Astrocyte of the spinal cord (primary cell): ENCODE measurements around the gene JMY.
A peak's percentile ranks its signal among the peaks of the same experiment; 100 is the strongest.

Experiments
- DNase-seq: peaks from one replicate; pipeline ENCODE4 v3.0.0; 2011; ENCODE audit warnings: low read depth, low spot score
- H3K4me3 ChIP-seq: 2 replicates; pipeline ENCODE4 v1.5.1; 2011; ENCODE audit warnings: low read depth, mild to moderate bottlenecking, low read length, moderate library complexity
- in situ Hi-C: cut with HindIII; loops from 2 replicates; pipeline ENCODE4 v1.10.0; 2017; ENCODE audit warnings: low sequenced_read_pairs
- TF ChIP-seq, protein P1 (sequence below): IDR thresholded peaks from 2 replicates; pipeline ENCODE4 v1.5.1; 2012; ENCODE audit warnings: low read depth, mild to moderate bottlenecking, low read length, inconsistent platforms

Gene JMY

DNA sequence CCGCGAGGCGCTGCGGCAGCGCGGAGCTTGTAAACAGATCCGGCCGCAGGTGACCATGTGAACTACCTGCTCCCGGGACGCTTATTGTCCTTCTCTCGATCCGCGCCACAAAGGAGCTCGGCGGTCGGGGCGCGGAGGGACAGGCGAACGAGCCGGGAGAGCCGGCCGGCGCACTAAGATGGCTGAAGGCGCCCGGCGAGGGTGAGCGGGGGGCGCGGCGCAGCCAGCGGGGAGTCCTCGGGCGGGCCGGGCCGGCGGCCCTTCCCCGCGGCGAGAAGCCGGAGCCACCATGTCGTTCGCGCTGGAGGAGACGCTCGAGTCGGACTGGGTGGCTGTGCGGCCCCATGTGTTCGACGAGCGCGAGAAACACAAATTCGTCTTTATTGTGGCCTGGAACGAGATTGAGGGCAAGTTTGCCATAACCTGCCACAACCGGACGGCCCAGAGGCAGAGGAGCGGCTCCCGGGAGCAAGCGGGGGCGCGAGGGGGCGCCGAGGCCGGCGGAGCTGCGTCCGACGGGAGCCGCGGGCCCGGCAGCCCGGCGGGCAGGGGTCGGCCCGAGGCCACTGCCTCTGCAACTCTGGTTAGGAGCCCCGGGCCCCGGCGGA lies 535 bp downstream of the JMY start:
- DNase-seq: peak; percentile 6
- TF ChIP-seq, protein P1, sequence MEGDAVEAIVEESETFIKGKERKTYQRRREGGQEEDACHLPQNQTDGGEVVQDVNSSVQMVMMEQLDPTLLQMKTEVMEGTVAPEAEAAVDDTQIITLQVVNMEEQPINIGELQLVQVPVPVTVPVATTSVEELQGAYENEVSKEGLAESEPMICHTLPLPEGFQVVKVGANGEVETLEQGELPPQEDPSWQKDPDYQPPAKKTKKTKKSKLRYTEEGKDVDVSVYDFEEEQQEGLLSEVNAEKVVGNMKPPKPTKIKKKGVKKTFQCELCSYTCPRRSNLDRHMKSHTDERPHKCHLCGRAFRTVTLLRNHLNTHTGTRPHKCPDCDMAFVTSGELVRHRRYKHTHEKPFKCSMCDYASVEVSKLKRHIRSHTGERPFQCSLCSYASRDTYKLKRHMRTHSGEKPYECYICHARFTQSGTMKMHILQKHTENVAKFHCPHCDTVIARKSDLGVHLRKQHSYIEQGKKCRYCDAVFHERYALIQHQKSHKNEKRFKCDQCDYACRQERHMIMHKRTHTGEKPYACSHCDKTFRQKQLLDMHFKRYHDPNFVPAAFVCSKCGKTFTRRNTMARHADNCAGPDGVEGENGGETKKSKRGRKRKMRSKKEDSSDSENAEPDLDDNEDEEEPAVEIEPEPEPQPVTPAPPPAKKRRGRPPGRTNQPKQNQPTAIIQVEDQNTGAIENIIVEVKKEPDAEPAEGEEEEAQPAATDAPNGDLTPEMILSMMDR: no peak
- H3K4me3 ChIP-seq: peak overlapping the region; percentile 81
- in situ Hi-C loops: no loop called here

DNA sequence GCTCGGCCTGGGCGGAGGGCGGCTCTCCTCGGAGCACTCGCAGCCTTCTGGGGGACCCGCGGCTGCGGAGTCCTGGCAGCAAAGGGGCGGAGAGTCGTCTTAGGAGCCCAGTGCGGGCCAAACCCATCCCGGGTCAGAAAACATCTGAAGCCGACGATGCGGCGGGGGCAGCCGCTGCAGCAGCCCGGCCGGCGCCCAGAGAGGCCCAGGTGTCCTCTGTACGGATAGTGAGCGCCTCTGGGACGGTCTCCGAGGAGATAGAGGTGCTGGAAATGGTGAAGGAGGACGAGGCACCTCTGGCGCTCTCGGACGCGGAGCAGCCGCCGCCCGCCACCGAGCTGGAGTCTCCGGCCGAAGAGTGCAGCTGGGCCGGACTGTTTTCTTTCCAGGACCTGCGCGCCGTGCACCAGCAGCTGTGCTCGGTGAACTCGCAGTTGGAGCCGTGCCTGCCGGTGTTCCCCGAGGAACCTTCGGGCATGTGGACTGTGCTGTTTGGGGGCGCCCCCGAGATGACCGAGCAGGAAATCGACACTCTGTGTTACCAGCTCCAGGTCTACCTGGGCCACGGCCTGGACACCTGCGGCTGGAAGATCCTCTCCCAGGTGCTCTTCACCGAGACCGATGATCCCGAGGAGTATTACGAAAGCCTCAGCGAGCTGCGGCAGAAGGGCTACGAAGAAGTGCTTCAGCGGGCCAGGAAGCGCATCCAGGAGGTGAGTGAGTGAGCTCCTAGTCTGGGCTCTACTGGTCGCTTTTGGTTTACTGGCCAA lies 1.2 kb downstream of the JMY start:
- H3K4me3 ChIP-seq: peak overlapping the region; percentile 81
- in situ Hi-C loops: no loop called here
- peak; percentile 26 for DNase-seq

DNA sequence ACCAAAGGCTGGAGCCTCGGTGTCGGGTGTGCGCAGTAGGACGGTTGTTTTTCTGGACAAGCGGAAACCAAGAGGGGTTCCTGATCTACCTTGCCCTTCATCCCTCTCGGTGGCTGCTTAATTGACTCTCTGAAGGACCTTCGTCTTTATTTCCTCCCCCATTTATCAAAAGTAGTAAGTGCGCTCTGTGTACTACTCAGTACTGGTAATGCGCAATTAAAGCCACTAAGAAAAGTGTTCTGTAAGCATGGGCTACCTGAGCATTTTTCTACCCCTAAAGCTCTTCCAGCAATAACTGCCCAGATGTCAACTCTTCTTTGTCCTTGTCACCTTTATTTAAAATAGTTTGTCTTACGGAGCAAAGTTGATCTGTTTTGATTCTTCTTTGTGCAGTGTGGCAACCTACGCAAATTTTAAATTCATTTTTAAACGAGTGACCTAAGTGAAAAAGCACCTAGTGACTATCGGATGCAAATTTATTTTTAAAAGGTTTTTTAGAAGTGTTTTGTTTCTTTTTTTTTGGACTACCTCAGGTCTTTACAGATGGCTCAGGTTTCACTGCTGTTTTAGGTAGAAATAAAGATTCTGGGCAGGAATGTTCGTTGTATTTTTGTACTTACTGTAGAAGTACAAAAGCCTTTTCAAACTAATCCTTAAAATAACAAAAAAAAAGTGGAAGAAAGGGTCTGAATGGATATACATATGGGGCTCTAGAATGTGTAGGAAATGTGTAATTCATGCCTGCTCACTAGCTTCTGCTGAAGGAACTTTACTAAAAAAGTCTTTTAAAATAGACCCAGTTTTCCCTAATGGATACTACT lies 2.0 kb downstream of the JMY start:
- DNase-seq: peak; percentile 39
- TF ChIP-seq, protein P1: no peak
- in situ Hi-C loops: no loop called here
- peak overlapping the region; percentile 81 for H3K4me3 ChIP-seq

More for the DNA sequence above, 1.2 kb downstream of the JMY start:
- TF ChIP-seq, protein P1: no peak

DNA sequence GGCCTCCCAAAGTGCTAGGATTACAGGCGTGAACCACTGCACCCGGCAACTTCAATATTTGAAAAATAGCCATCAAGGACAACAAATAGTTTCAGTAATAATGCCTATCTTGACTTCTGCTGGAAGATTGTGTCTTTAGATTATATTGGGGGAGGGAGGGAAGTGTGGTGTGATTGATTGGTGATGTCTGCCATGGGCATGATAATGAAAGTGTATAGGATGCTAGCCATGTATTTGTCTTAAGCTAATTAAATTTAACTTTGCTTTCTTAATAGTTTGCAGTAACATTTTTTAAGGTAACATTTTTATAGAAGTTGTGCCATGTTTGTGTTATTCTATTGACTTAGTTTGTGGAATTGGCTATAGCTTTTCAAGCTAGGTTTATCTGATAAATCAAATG lies 4.6 kb downstream of the JMY start:
- TF ChIP-seq, protein P1: no peak
- in situ Hi-C loops: no loop called here
- DNase-seq: no peak
- H3K4me3 ChIP-seq: no peak overlapping the region

DNA sequence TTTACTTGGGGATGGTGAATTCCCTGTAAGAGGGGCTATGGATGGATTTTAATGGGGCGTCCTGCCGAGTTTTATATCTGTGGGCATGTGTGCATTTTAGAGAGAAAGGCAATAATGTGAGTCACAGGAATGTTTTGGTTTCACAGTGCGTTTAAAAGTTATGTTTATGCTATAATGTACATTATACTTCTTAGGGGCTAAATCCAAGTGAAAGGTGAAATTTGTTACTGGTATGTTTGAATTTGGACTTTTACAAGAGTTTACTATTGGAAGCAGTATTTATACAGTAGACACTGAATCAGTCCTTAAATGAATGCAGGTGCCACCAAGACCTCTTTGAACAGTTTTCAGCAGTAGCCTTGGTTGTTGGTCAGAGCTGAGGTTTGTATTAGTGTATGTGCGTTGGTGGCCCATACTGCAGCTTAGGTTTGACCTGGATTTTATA lies 5.6 kb downstream of the JMY start:
- TF ChIP-seq, protein P1: no peak
- in situ Hi-C loops: no loop called here
- H3K4me3 ChIP-seq: no peak overlapping the region
- peak; percentile 45 for DNase-seq

DNA sequence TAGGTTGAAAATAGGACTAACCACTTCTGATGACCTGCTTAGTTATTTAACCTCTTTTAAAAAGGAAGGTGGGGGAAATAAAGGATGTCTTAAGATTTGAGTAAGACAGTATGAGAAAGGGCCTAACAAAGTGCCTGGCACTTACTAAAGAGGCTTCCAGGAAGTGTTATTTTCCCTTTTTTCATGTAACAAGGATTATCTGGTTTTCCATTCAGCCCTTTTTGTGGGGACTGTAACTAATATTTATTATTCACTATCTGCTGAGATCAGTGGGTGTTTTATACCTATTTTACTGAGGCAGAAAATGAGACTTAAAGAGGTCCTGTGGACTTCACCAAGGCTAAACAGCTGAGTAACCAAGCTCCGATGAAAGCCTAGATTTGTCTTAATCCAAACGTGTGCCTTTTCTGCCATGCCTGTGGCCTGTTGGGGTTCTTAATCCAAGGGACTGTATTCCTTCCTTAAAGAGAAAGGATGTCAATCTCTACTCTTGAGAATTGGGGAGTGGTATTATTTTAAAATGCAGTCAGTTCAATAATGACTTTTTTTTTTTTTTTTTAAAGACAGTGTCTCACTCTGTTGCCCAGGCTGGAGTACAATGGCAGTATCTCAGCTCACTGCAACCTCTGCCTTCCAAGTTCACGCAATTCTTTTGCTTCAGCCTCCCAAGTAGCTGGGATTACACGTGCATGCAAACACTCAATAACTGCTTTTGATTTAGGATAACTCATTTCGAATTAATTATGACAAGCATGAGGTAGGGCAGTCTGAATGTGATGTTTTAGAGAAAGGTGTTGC lies 6.5 kb downstream of the JMY start:
- no peak for DNase-seq
- TF ChIP-seq, protein P1: no peak
- in situ Hi-C loops: no loop called here
- no peak overlapping the region for H3K4me3 ChIP-seq
